Keratinocyte (primary cell): ENCODE results near the gene DYNAP. TPM values are rescaled to one million over a fixed set of nuclear protein-coding genes. Genes with fewer than 3 reads are reported as not detected.

Experiments used
- DNase-seq: peaks from one replicate; pipeline ENCODE4 v3.0.0-alpha.2; 2011; ENCODE audit warnings: low read depth, missing footprints, low spot score
- FAIRE-seq: peaks from 2 replicates; lab custom pipeline; 2011; peaks lifted over from hg19 to GRCh38; lab: Jason Lieb, UNC
- H2AFZ ChIP-seq: 2 replicates; pipeline ENCODE4 v1.6.0; 2012; ENCODE audit warnings: low read length, control low read depth, inconsistent platforms; ENCODE audit not compliant: control insufficient read depth
- H3K27ac ChIP-seq: 2 replicates; pipeline ENCODE4 v1.5.1; 2011; ENCODE audit warnings: low read length; ENCODE audit not compliant: control insufficient read depth, insufficient read depth
- H3K27me3 ChIP-seq: 3 replicates; pipeline ENCODE4 v1.6.0; 2011; ENCODE audit warnings: low read length; ENCODE audit not compliant: control insufficient read depth, insufficient read depth; ENCODE audit errors: extremely low read depth
- H3K36me3 ChIP-seq, 2 experiments: 2 replicates in 1 of 2; 3 replicates in 1 of 2; pipeline ENCODE4 v1.5.1; 2011; ENCODE audit warnings: low read length in 2 of 2, mild to moderate bottlenecking in 1 of 2; ENCODE audit not compliant: control insufficient read depth in 2 of 2, insufficient read depth in 2 of 2; ENCODE audit errors: extremely low read depth in 1 of 2
- H3K4me1 ChIP-seq: 3 replicates; pipeline ENCODE4 v1.5.1; 2011; ENCODE audit warnings: low read length; ENCODE audit not compliant: control insufficient read depth, insufficient read depth; ENCODE audit errors: extremely low read depth
- H3K4me2 ChIP-seq: 3 replicates; pipeline ENCODE4 v1.6.0; 2011; ENCODE audit warnings: low read depth, low read length; ENCODE audit not compliant: control insufficient read depth, insufficient read depth; ENCODE audit errors: extremely low read depth
- H3K4me3 ChIP-seq, 3 experiments: fragments of 200-600 bp in 1 of 3; sonication (generic) in 1 of 3; 2 replicates in 2 of 3; 3 replicates in 1 of 3; pipeline ENCODE4 v1.5.1; 2011 to 2016; ENCODE audit warnings: low read length in 3 of 3, mild to moderate bottlenecking in 3 of 3, control low read depth in 2 of 3, inconsistent platforms in 1 of 3, low read depth in 1 of 3, mixed read lengths in 1 of 3, mixed run types in 1 of 3, moderate library complexity in 1 of 3; ENCODE audit not compliant: control insufficient read depth in 2 of 3, insufficient read depth in 2 of 3; ENCODE audit errors: extremely low read depth in 1 of 3
- H3K79me2 ChIP-seq: 2 replicates; pipeline ENCODE4 v1.6.0; 2012; ENCODE audit warnings: low read length; ENCODE audit not compliant: control insufficient read depth, insufficient read depth
- H3K9ac ChIP-seq: 3 replicates; pipeline ENCODE4 v1.6.0; 2011; ENCODE audit warnings: low read length; ENCODE audit not compliant: control insufficient read depth, insufficient read depth; ENCODE audit errors: extremely low read depth
- H3K9me1 ChIP-seq: 3 replicates; pipeline ENCODE4 v1.6.0; 2011; ENCODE audit warnings: low read length; ENCODE audit not compliant: control insufficient read depth, insufficient read depth; ENCODE audit errors: extremely low read depth
- H3K9me3 ChIP-seq: 2 replicates; pipeline ENCODE4 v1.5.1; 2012; ENCODE audit warnings: low read depth, low read length; ENCODE audit not compliant: control insufficient read depth
- H4K20me1 ChIP-seq: 3 replicates; pipeline ENCODE4 v1.6.0; 2011; ENCODE audit warnings: low read length; ENCODE audit not compliant: control insufficient read depth, insufficient read depth; ENCODE audit errors: extremely low read depth
- CTCF ChIP-seq, 3 experiments: IDR thresholded peaks in 1 of 3; conservative IDR thresholded peaks in 1 of 3; optimal IDR thresholded peaks in 1 of 3; 2 replicates in 2 of 3; 3 replicates in 1 of 3; pipeline versions ENCODE3 to v1.5.1; 2011; ENCODE audit warnings: low read length in 3 of 3, mild to moderate bottlenecking in 3 of 3, moderate library complexity in 2 of 3, control low read depth in 1 of 3, inconsistent platforms in 1 of 3; ENCODE audit not compliant: insufficient read depth in 2 of 3; ENCODE audit errors: extremely low read depth in 1 of 3
- EZH2 ChIP-seq: IDR thresholded peaks from one replicate; pipeline ENCODE4 v1.6.1; 2012; ENCODE audit warnings: inconsistent platforms, mild to moderate bottlenecking, low read length, moderate library complexity
- dilution Hi-C: fragments of 300-500 bp; cut with MboI; formaldehyde crosslinking; loops from one replicate; pipeline ENCODE4 v1.7.0; 2020; ENCODE audit warnings: low sequenced_read_pairs; ENCODE audit not compliant: extremely low pct_ligation_motif_present
- polyA plus RNA-seq, 5 experiments: library from polyadenylated mRNA; depleted of rRNA in 3 of 5; stranded (reverse) in 3 of 5; stranded (forward) in 1 of 5; unstranded in 1 of 5; fragments of >200 nt; gene quantifications; 1 replicate in 1 of 5; 2 replicates in 3 of 5; 3 replicates in 1 of 5; pipeline versions ENCODE4 v1.2.1 to v1.2.3, GENCODE V29; 2011 to 2012; ENCODE audit warnings: missing spikeins in 2 of 5, low read depth in 1 of 5, low replicate concordance in 1 of 5

DYNAP gene
- polyA plus RNA-seq, 1 donor (not counting 4 experiments of a cell fraction or from before 2014, with no cell fraction given), result not detected

GRCh38 chr18:54622084-54622483 lies 31.0 kb downstream of the DYNAP start:
- H3K9ac ChIP-seq, result no peak overlapping the region
- H3K9me1 ChIP-seq, result no peaks in the 10 kb centered on the region
- H4K20me1 ChIP-seq, result no peaks in the 10 kb centered on the region
- dilution Hi-C loops, result no loop called here
- FAIRE-seq (no peak), DNase-seq (no peak)
- H3K4me2 ChIP-seq, result no peak overlapping the region
- TF ChIP-seq CTCF (optimal IDR thresholded peaks at IDR 0.05 in 1 of 3, IDR thresholded peaks at IDR 0.05 in 1 of 3, conservative IDR thresholded peaks at IDR 0.05 in 1 of 3; ENCODE audit: extremely low read depth in 1 of 3, insufficient read depth in 2 of 3, low read length in 3 of 3), result peak in 1 of 3 experiments; percentile 24
- TF ChIP-seq EZH2, result no peak
- H3K4me1 ChIP-seq, result no peaks in the 10 kb centered on the region
- no peaks in the 10 kb centered on the region for H3K79me2 ChIP-seq
- H3K4me3 ChIP-seq, result no peak overlapping the region
- no peak overlapping the region for H3K27ac ChIP-seq
- no peaks in the 10 kb centered on the region for H3K36me3 ChIP-seq
- no peaks in the 10 kb centered on the region for H3K9me3 ChIP-seq
- no peaks in the 10 kb centered on the region for H3K27me3 ChIP-seq
- H2AFZ ChIP-seq, result no peak overlapping the region

- no peak overlapping the region for H3K27ac ChIP-seq
- H3K79me2 ChIP-seq, result no peaks in the 10 kb centered on the region
- dilution Hi-C loops, result no loop called here
- DNase-seq (no peak), FAIRE-seq (no peak)
- H3K36me3 ChIP-seq, result no peaks in the 10 kb centered on the region
- no peak overlapping the region for H3K4me3 ChIP-seq
- TF ChIP-seq CTCF (optimal IDR thresholded peaks at IDR 0.05 in 1 of 3, IDR thresholded peaks at IDR 0.05 in 1 of 3, conservative IDR thresholded peaks at IDR 0.05 in 1 of 3; ENCODE audit: extremely low read depth in 1 of 3, insufficient read depth in 2 of 3, low read length in 3 of 3), result no peak
- no peak for TF ChIP-seq EZH2
- no peak overlapping the region for H3K9ac ChIP-seq
- H3K9me1 ChIP-seq, result no peaks in the 10 kb centered on the region
- no peaks in the 10 kb centered on the region for H3K27me3 ChIP-seq
- no peaks in the 10 kb centered on the region for H3K9me3 ChIP-seq
- no peaks in the 10 kb centered on the region for H3K4me1 ChIP-seq
- H2AFZ ChIP-seq, result no peak overlapping the region
- no peak overlapping the region for H3K4me2 ChIP-seq
- no peaks in the 10 kb centered on the region for H4K20me1 ChIP-seq
These were observed 35.7 kb downstream of the DYNAP start for GRCh38 chr18:54626779-54627178.
